H1 (cell line): ENCODE measurements around the gene CEACAM8. TPM values are rescaled to one million over a fixed set of nuclear protein-coding genes. Genes with fewer than 3 reads are reported as not detected.

Source experiments
- CTCF ChIA-PET: fragments of 300-600 bp; sonication (Branson Sonifier 250); formaldehyde crosslinking; loops from one replicate; lab custom pipeline; 2021; ENCODE audit not compliant: partially characterized antibody; lab: Charles Lee
- POLR2A ChIA-PET: fragments of 300-600 bp; sonication (Branson Sonifier 250); formaldehyde crosslinking; loops from one replicate; lab custom pipeline; 2021; ENCODE audit warnings: inconsistent platforms; ENCODE audit not compliant: partially characterized antibody; lab: Charles Lee
- DNase-seq, 2 experiments: peaks; one replicate each; pipeline versions ENCODE4 v3.0.0 to v3.0.0-alpha.2; 2010 to 2022; ENCODE audit warnings: low spot score in 2 of 2, low read depth in 1 of 2, mixed read lengths in 1 of 2
- FAIRE-seq: peaks from 2 replicates; lab custom pipeline; 2011; peaks lifted over from hg19 to GRCh38; lab: Jason Lieb, UNC
- H2AFZ ChIP-seq: 2 replicates; pipeline ENCODE4 v1.8.1; 2012; ENCODE audit warnings: low read length, inconsistent platforms
- H2AK5ac ChIP-seq: 2 replicates; pipeline ENCODE4 v1.6.1; 2013; ENCODE audit warnings: low read depth, low read length
- H2BK120ac ChIP-seq: replicated peaks from 2 replicates; pipeline ENCODE3; 2013; ENCODE audit warnings: low read depth, low read length, inconsistent platforms
- H2BK12ac ChIP-seq: 2 replicates; pipeline ENCODE4 v1.6.1; 2013; ENCODE audit warnings: low read depth, low read length
- H2BK15ac ChIP-seq: 2 replicates; pipeline ENCODE4 v1.6.1; 2013; ENCODE audit warnings: low read length
- H2BK20ac ChIP-seq: 2 replicates; pipeline ENCODE4 v1.6.1; 2013; ENCODE audit warnings: low read length
- H2BK5ac ChIP-seq: 2 replicates; pipeline ENCODE4 v1.6.1; 2013; ENCODE audit warnings: low read depth, low read length
- H3K14ac ChIP-seq: 2 replicates; pipeline ENCODE4 v1.6.1; 2013; ENCODE audit warnings: inconsistent platforms; ENCODE audit not compliant: insufficient read length
- H3K18ac ChIP-seq: 2 replicates; pipeline ENCODE4 v1.6.1; 2013; ENCODE audit warnings: low read length; ENCODE audit errors: extremely low read depth
- H3K23ac ChIP-seq: 2 replicates; pipeline ENCODE4 v1.6.1; 2013; ENCODE audit warnings: inconsistent platforms; ENCODE audit not compliant: insufficient read length
- H3K23me2 ChIP-seq: 2 replicates; pipeline ENCODE4 v1.6.1; 2013; ENCODE audit warnings: low read depth, low read length
- H3K27ac ChIP-seq: 2 replicates; pipeline ENCODE4 v1.6.1; 2011; ENCODE audit warnings: low read depth, low read length, inconsistent platforms
- H3K27me3 ChIP-seq, 4 experiments: replicated peaks in 1 of 4; 1 replicate in 1 of 4; 2 replicates in 3 of 4; pipeline versions ENCODE4 v1.6.1 to v1.8.1; 2011 to 2013; ENCODE audit warnings: low read length in 3 of 4, mild to moderate bottlenecking in 3 of 4, inconsistent platforms in 2 of 4, mixed read lengths in 2 of 4, moderate library complexity in 1 of 4; ENCODE audit not compliant: control insufficient read depth in 3 of 4, insufficient read depth in 3 of 4; ENCODE audit errors: extremely low read depth in 1 of 4
- H3K36me3 ChIP-seq, 4 experiments: 2 replicates each; pipeline versions ENCODE4 v1.6.1 to v1.8.1; 2011 to 2013; ENCODE audit warnings: mild to moderate bottlenecking in 4 of 4, low read length in 3 of 4, moderate library complexity in 2 of 4, control low read depth in 1 of 4, inconsistent platforms in 1 of 4; ENCODE audit not compliant: insufficient read depth in 4 of 4, control insufficient read depth in 2 of 4
- H3K4ac ChIP-seq: replicated peaks from 2 replicates; pipeline ENCODE3; 2013; ENCODE audit warnings: low read length, low read depth, mixed read lengths, inconsistent platforms; ENCODE audit not compliant: insufficient read length
- H3K4me1 ChIP-seq, 4 experiments: replicated peaks in 1 of 4; 1 replicate in 1 of 4; 2 replicates in 3 of 4; pipeline versions ENCODE4 v1.6.1 to v1.8.1; 2011 to 2013; ENCODE audit warnings: low read length in 3 of 4, inconsistent platforms in 2 of 4, mixed read lengths in 1 of 4; ENCODE audit not compliant: insufficient read depth in 4 of 4, control insufficient read depth in 3 of 4
- H3K4me2 ChIP-seq, 2 experiments: 2 replicates each; pipeline versions ENCODE4 v1.6.1 to v1.8.1; 2011 to 2013; ENCODE audit warnings: low read depth in 2 of 2, low read length in 2 of 2, control low read depth in 1 of 2, inconsistent platforms in 1 of 2, mild to moderate bottlenecking in 1 of 2; ENCODE audit not compliant: insufficient read depth in 1 of 2
- H3K4me3 ChIP-seq, 4 experiments: fragments of 200-600, 300-600 bp in 1 of 4; sonication (generic), shearing (Covaris generic), sonication (Bioruptor Twin) in 1 of 4; 2 replicates each; pipeline versions ENCODE4 v1.5.1 to v1.8.1; 2011 to 2016; ENCODE audit warnings: low read length in 4 of 4, low read depth in 3 of 4, control low read depth in 2 of 4, inconsistent platforms in 2 of 4, mild to moderate bottlenecking in 2 of 4, mixed read lengths in 1 of 4, moderate library complexity in 1 of 4; ENCODE audit not compliant: insufficient read depth in 2 of 4; ENCODE audit errors: extremely low read depth in 1 of 4
- H3K56ac ChIP-seq: replicated peaks from 2 replicates; pipeline ENCODE3; 2013; ENCODE audit warnings: low read depth, mild to moderate bottlenecking, mixed read lengths, low read length, inconsistent platforms; ENCODE audit not compliant: insufficient read length
- H3K79me1 ChIP-seq: 2 replicates; pipeline ENCODE4 v1.6.1; 2013; ENCODE audit warnings: low read depth, low read length, control low read depth
- H3K79me2 ChIP-seq, 2 experiments: 2 replicates each; pipeline versions ENCODE4 v1.6.1 to v1.8.1; 2012 to 2013; ENCODE audit warnings: low read length in 2 of 2, mild to moderate bottlenecking in 2 of 2, inconsistent platforms in 1 of 2; ENCODE audit not compliant: insufficient read depth in 2 of 2, control insufficient read depth in 1 of 2
- H3K9ac ChIP-seq, 4 experiments: replicated peaks in 1 of 4; 1 replicate in 1 of 4; 2 replicates in 3 of 4; pipeline versions ENCODE4 v1.6.1 to v1.8.1; 2011 to 2013; ENCODE audit warnings: low read depth in 3 of 4, low read length in 3 of 4, control low read depth in 2 of 4, mild to moderate bottlenecking in 2 of 4, moderate library complexity in 2 of 4, inconsistent platforms in 1 of 4; ENCODE audit errors: extremely low read depth in 1 of 4
- H3K9me3 ChIP-seq, 2 experiments: 2 replicates each; pipeline versions ENCODE4 v1.6.1 to v1.8.1; 2012 to 2013; ENCODE audit warnings: mild to moderate bottlenecking in 2 of 2, moderate library complexity in 2 of 2, control low read depth in 1 of 2, inconsistent platforms in 1 of 2, low read depth in 1 of 2, low read length in 1 of 2, mixed read lengths in 1 of 2; ENCODE audit not compliant: insufficient read depth in 2 of 2
- H4K20me1 ChIP-seq, 2 experiments: replicated peaks in 1 of 2; 2 replicates each; pipeline versions ENCODE3 to v1.8.1; 2011 to 2013; ENCODE audit warnings: inconsistent platforms in 2 of 2, low read length in 2 of 2, mild to moderate bottlenecking in 1 of 2; ENCODE audit not compliant: insufficient read depth in 2 of 2, control insufficient read depth in 1 of 2
- H4K5ac ChIP-seq: 2 replicates; pipeline ENCODE4 v1.6.1; 2013; ENCODE audit warnings: low read length, low read depth, mixed read lengths, inconsistent platforms; ENCODE audit not compliant: insufficient read length
- H4K8ac ChIP-seq: 2 replicates; pipeline ENCODE4 v1.8.0; 2013; ENCODE audit warnings: mild to moderate bottlenecking, moderate library complexity, low read length, inconsistent platforms; ENCODE audit not compliant: insufficient read depth; ENCODE audit errors: extremely low read depth
- H4K91ac ChIP-seq: replicated peaks from 2 replicates; pipeline ENCODE3; 2013; ENCODE audit warnings: low read length, mixed read lengths, inconsistent platforms; ENCODE audit not compliant: insufficient read length
- CBX8 ChIP-seq: fragments of 300-800, 300-1000 bp; sonication (generic); IDR thresholded peaks from 2 replicates; pipeline ENCODE4 v1.7.1; 2016; ENCODE audit warnings: low read depth, low read length, borderline replicate concordance
- CHD1 ChIP-seq: IDR thresholded peaks from 2 replicates; pipeline ENCODE4 v1.6.1; 2012; ENCODE audit warnings: low read depth, low read length, improper control_type of control experiment
- CTBP2 ChIP-seq: IDR thresholded peaks from 2 replicates; pipeline ENCODE4 v1.7.0; 2011; ENCODE audit warnings: borderline replicate concordance, mild to moderate bottlenecking, moderate library complexity, mixed read lengths, low read length; ENCODE audit not compliant: insufficient read depth, insufficient read length
- EGR1 ChIP-seq: IDR thresholded peaks from 2 replicates; pipeline ENCODE4 v1.6.1; 2011; ENCODE audit warnings: low read depth, low read length, borderline replicate concordance
- EZH2 ChIP-seq: fragments of 200-600 bp; sonication (generic); IDR thresholded peaks from 2 replicates; pipeline ENCODE4 v1.7.1; 2012; ENCODE audit warnings: low read depth, mild to moderate bottlenecking, moderate library complexity, low read length, inconsistent platforms; ENCODE audit not compliant: severe bottlenecking
- FOSL1 ChIP-seq: IDR thresholded peaks from 2 replicates; pipeline ENCODE4 v1.6.1; 2011; ENCODE audit warnings: mild to moderate bottlenecking, low read depth, low read length, moderate library complexity; ENCODE audit not compliant: insufficient read depth
- GABPA ChIP-seq: IDR thresholded peaks from 2 replicates; pipeline ENCODE4 v1.6.1; 2011; ENCODE audit warnings: mild to moderate bottlenecking, low read length, moderate library complexity, borderline replicate concordance; ENCODE audit not compliant: insufficient read depth
- KDM4A ChIP-seq: IDR thresholded peaks from one replicate; pipeline ENCODE4 v1.7.1; 2012; ENCODE audit warnings: low read depth, mild to moderate bottlenecking, moderate library complexity, low read length, inconsistent platforms; ENCODE audit not compliant: severe bottlenecking
- SP2 ChIP-seq: IDR thresholded peaks from 2 replicates; pipeline ENCODE4 v1.6.1; 2012; ENCODE audit warnings: mild to moderate bottlenecking, low read length, inconsistent platforms
- TCF12 ChIP-seq: IDR thresholded peaks from 2 replicates; pipeline ENCODE4 v1.6.1; 2011; ENCODE audit warnings: low read depth, mild to moderate bottlenecking, low read length
- TEAD4 ChIP-seq: IDR thresholded peaks from 2 replicates; pipeline ENCODE4 v1.6.1; 2012; ENCODE audit warnings: low read depth, low read length, inconsistent platforms, mixed read lengths
- USF2 ChIP-seq: IDR thresholded peaks from 2 replicates; pipeline ENCODE4 v1.6.1; 2011; ENCODE audit warnings: low read length, improper control_type of control experiment
- polyA plus RNA-seq, 7 experiments: library from polyadenylated mRNA; depleted of rRNA in 3 of 7; stranded (reverse) in 5 of 7; unstranded in 2 of 7; fragments of >200 nt in 5 of 7; fragments of 200-250 nt in 2 of 7; gene quantifications; 1 replicate in 5 of 7; 2 replicates in 1 of 7; 4 replicates in 1 of 7; pipeline versions ENCODE4 v1.2.1 to v1.2.3, GENCODE V29; 2011 to 2013; ENCODE audit warnings: missing spikeins in 2 of 7, mixed read lengths in 2 of 7
- total RNA-seq: library from RNA; stranded (reverse); fragmentation: NEBNext Ultra II Directional; extraction: Animal tissue kit (Norgen Biotek cat#: 25700); gene quantifications from 2 replicates; pipeline ENCODE4 v1.2.1, GENCODE V29; 2021
- TF ChIP-seq, protein P1 (sequence below): IDR thresholded peaks from 2 replicates; pipeline ENCODE4 v1.6.1; 2012; ENCODE audit warnings: inconsistent platforms

CEACAM8 gene
- total and polyA plus RNA-seq, 2 of the 8 experiments (the other 6 are each of a cell fraction or from before 2014, with no cell fraction given) = not detected

- H4K91ac ChIP-seq = no peak overlapping the region
- no peaks in the 10 kb centered on the region for H3K4me1 ChIP-seq
- H2AFZ ChIP-seq = no peak overlapping the region
- H4K20me1 ChIP-seq = no peaks in the 10 kb centered on the region
- no peak overlapping the region for H2BK20ac ChIP-seq
- H3K4ac ChIP-seq = no peak overlapping the region
- H3K36me3 ChIP-seq = no peaks in the 10 kb centered on the region
- H2BK12ac ChIP-seq = no peak overlapping the region
- CTCF ChIA-PET = interaction anchor here (1.0 to 2.8 kb wide), 3 partner anchors 12 to 22 kb away, joined by 3 to 14 read pairs (median 9); no protein-coding TSS in a partner anchor
- no peak overlapping the region for H3K14ac ChIP-seq
- no peak overlapping the region for H3K4me2 ChIP-seq
- H3K9me3 ChIP-seq = peaks cover 4 to 21% of the 10 kb centered on the region in 2 experiments; a peak in 2 of 4 replicates
- no peak overlapping the region for H3K27ac ChIP-seq
- TF ChIP-seq SP2 (no peak), CHD1 (no peak), EGR1 (no peak), KDM4A (no peak), CBX8 (no peak), EZH2 (no peak), TEAD4 (no peak), FOSL1 (no peak), USF2 (no peak), GABPA (no peak), CTBP2 (no peak), TCF12 (no peak)
- TF ChIP-seq, protein P1, sequence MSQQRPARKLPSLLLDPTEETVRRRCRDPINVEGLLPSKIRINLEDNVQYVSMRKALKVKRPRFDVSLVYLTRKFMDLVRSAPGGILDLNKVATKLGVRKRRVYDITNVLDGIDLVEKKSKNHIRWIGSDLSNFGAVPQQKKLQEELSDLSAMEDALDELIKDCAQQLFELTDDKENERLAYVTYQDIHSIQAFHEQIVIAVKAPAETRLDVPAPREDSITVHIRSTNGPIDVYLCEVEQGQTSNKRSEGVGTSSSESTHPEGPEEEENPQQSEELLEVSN = no peak
- TF ChIP-seq, all 59 proteins: peak for 0
- H2BK120ac ChIP-seq = no peak overlapping the region
- H3K4me3 ChIP-seq = no peak overlapping the region
- FAIRE-seq (no peak), DNase-seq (no peak)
- no peak overlapping the region for H3K18ac ChIP-seq
- H2AK5ac ChIP-seq = no peak overlapping the region
- H3K79me2 ChIP-seq = no peaks in the 10 kb centered on the region
- H3K23ac ChIP-seq = no peak overlapping the region
- no peak overlapping the region for H2BK15ac ChIP-seq
- H3K56ac ChIP-seq = no peak overlapping the region
- H3K79me1 ChIP-seq = no peaks in the 10 kb centered on the region
- H2BK5ac ChIP-seq = no peak overlapping the region
- H4K5ac ChIP-seq = no peak overlapping the region
- H3K23me2 ChIP-seq = 0 out of 2 replicates have a peak, but pooled peaks cover 1% of the 10 kb centered on the region
- H4K8ac ChIP-seq = no peak overlapping the region
- POLR2A ChIA-PET = no interaction called here
- no peak overlapping the region for H3K9ac ChIP-seq
- no peaks in the 10 kb centered on the region for H3K27me3 ChIP-seq
These were observed 10.3 kb downstream of the CEACAM8 start for GRCh38 chr19:42584466-42584865.
